Measurements from ENCODE around the gene METAP2.
A peak's percentile ranks its signal among the peaks of the same experiment; 100 is the strongest.

METAP2 gene

GRCh38 chr12:95473884-95474659 is at the start of gene METAP2:
METAP2 (plus strand) TSS chr12:95474152; CDS start chr12:95474180, 28 bp downstream.
- no peak for TF ChIP-seq CTCF (IDR thresholded peaks at IDR 0.05; ENCODE audit: borderline replicate concordance, insufficient read depth, low read depth, low read length)
- peak within 1 kb of the TSS; percentile 71 for H3K4me3 ChIP-seq (ENCODE audit: low read depth, low read length)

GRCh38 chr12:95424271-95424994 is 49.5 kb upstream of the METAP2 start:
- TF ChIP-seq CTCF (IDR thresholded peaks at IDR 0.05; ENCODE audit: borderline replicate concordance, insufficient read depth, low read depth, low read length) = no peak
- no peak overlapping the region for H3K4me3 ChIP-seq (ENCODE audit: low read depth, low read length)

- H3K4me3 ChIP-seq (ENCODE audit: low read depth, low read length) = no peak overlapping the region
- TF ChIP-seq CTCF (IDR thresholded peaks at IDR 0.05; ENCODE audit: borderline replicate concordance, insufficient read depth, low read depth, low read length) = no peak
Measured at GRCh38 chr12:95429172-95429510, 44.8 kb upstream of the METAP2 start.

GRCh38 chr12:95431120-95431519 is 42.8 kb upstream of the METAP2 start:
- H3K4me3 ChIP-seq (ENCODE audit: low read depth, low read length) = no peak overlapping the region
- no peak for TF ChIP-seq CTCF (IDR thresholded peaks at IDR 0.05; ENCODE audit: borderline replicate concordance, insufficient read depth, low read depth, low read length)

- no peak overlapping the region for H3K4me3 ChIP-seq (ENCODE audit: low read depth, low read length)
- no peak for TF ChIP-seq CTCF (IDR thresholded peaks at IDR 0.05; ENCODE audit: borderline replicate concordance, insufficient read depth, low read depth, low read length)
Measured at GRCh38 chr12:95435355-95435754, 38.6 kb upstream of the METAP2 start.

GRCh38 chr12:95437565-95437964 is 36.4 kb upstream of the METAP2 start:
- H3K4me3 ChIP-seq (ENCODE audit: low read depth, low read length) = no peak overlapping the region
- TF ChIP-seq CTCF (IDR thresholded peaks at IDR 0.05; ENCODE audit: borderline replicate concordance, insufficient read depth, low read depth, low read length) = no peak
